Erythroblast (primary cell): ENCODE results near the gene LRCH3.

ENCODE experiments used
- GATA1 ChIP-seq: IDR thresholded peaks from 2 replicates; pipeline ENCODE4 v1.6.1; 2011; ENCODE audit warnings: low read depth, mild to moderate bottlenecking, control low read depth, low read length, moderate library complexity
- POLR2A ChIP-seq: IDR thresholded peaks from 2 replicates; pipeline ENCODE4 v1.6.1; 2011; ENCODE audit warnings: mild to moderate bottlenecking, low read length

- TF ChIP-seq POLR2A = no peak
- TF ChIP-seq GATA1 = no peak
These were observed 39.9 kb downstream of the LRCH3 start for GRCh38 chr3:197830967-197831313.
